SKM-1 (cell line): ENCODE measurements around the gene OR2Z1.
"Not testable (repeated sequence)": the region's sequence is repeated elsewhere in the genome, so short reads cannot be mapped to it uniquely, and the experiment has no call there.

Source experiments
- DNase-seq: peaks from one replicate; lab custom pipeline; 2025; ENCODE audit not compliant: unreplicated experiment; lab: John Stamatoyannopoulos, UW

Gene OR2Z1

DNA sequence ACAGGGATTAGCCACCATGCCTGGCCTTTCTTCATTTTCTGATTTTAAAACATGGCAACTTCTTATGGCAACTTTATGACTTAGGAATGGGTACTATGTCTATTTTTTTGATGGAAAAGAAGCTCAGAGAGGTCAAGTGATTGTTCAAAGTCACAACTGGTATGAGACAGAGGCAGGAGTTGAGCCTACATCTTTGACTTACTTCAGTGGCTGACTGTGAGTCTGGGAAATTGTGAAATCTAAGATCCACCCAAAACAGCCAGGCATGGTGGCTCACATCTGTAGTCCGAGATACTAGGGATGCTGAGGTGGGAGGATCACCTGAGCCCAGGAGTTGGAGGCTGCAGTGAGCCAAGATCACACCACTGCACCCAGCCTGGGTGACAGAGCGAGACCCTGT is 20.5 kb upstream of the OR2Z1 start:
- no peak for DNase-seq

- DNase-seq = no peak
These were observed 19.1 kb upstream of the OR2Z1 start for GRCh38 chr19:8702350-8702749.

- no peak for DNase-seq
These were observed 18.2 kb upstream of the OR2Z1 start for GRCh38 chr19:8703223-8703622.

GRCh38 chr19:8705304-8705703 is 16.1 kb upstream of the OR2Z1 start:
- not testable (repeated sequence) for DNase-seq

- no peak for DNase-seq
These were observed 15.7 kb upstream of the OR2Z1 start for GRCh38 chr19:8705742-8706141.

DNA sequence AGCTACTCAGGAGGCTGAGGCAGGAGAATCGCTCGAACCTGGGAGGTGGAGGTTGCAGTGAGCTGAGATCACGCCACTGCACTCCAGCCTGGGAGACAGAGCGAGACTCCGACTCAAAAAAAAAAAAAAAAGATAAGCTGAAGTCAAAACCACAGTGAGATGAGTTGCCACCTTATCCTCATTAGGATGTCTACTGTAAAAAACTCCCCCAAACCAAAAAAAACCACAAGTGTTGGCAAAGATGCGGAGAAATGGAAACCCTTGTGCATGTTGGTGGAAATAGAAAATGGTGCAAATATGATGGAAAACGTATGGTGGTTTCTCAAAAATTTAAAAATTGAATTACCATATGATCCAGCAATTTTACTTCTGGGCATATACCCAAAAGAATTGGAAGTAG is 11.1 kb upstream of the OR2Z1 start:
- not testable (repeated sequence) for DNase-seq

- no peak for DNase-seq
These were observed 598 bp downstream of the OR2Z1 start for GRCh38 chr19:8722032-8722431.

GRCh38 chr19:8724276-8724675 is 2.8 kb downstream of the OR2Z1 start:
- DNase-seq = no peak

DNA sequence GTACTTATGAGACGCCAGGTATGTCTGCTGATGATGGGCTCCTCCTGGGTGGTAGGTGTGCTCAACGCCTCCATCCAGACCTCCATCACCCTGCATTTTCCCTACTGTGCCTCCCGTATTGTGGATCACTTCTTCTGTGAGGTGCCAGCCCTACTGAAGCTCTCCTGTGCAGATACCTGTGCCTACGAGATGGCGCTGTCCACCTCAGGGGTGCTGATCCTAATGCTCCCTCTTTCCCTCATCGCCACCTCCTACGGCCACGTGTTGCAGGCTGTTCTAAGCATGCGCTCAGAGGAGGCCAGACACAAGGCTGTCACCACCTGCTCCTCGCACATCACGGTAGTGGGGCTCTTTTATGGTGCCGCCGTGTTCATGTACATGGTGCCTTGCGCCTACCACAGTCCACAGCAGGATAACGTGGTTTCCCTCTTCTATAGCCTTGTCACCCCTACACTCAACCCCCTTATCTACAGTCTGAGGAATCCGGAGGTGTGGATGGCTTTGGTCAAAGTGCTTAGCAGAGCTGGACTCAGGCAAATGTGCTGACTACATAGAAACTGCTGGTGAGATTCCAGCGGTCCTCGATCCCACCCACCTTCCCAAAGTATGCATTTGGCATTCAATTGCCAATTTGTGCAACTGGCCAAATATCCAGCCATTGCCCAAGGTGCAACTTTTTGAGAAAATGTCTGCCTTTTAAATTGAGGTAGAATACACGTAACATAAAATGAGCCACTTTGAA is 10.2 kb downstream of the OR2Z1 start:
- DNase-seq = no peak

DNA sequence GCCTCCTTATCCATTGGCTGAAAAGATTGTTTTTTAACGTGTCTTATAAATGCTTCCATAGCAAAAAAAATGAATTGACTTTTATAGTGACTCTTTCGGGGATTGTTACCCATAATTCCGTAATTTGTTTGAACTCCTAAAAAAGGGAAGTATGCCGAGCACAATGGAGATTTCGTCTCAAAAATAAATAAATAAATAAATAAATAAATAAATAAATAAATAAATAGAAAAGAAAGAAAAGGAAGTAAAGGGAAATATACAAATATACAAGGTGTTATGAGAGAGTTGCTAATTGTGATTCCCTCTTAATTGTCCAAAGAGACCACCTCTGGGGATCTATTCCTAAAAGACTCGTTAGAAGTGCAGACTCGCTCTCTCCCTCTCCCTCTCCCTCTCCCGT is 16.9 kb downstream of the OR2Z1 start:
- DNase-seq = no peak

- not testable (repeated sequence) for DNase-seq
These were observed 18.0 kb downstream of the OR2Z1 start for GRCh38 chr19:8739291-8740065.

DNA sequence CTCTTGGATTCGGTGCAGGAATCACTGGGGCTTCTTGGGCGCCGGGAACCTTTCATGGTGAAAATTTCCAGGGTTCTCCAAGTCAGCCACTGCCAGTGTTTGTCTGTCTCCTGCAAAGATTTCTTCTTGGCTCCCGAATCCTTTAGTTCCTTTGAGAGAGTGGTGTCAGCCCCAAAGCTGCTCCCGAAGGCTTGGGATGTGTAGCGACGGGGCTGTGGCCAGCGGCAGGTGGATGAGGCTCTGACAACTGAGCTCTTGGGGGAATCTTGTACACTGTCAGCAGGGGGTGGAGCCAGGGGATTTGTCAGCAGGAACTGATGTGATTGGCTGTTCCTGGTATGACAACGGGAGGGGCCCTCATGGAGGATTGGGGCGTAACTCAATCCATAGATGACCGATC is 45.8 kb downstream of the OR2Z1 start:
- DNase-seq = not testable (repeated sequence)

- DNase-seq = not testable (repeated sequence)
These were observed 47.8 kb downstream of the OR2Z1 start for GRCh38 chr19:8769265-8769664.

DNA sequence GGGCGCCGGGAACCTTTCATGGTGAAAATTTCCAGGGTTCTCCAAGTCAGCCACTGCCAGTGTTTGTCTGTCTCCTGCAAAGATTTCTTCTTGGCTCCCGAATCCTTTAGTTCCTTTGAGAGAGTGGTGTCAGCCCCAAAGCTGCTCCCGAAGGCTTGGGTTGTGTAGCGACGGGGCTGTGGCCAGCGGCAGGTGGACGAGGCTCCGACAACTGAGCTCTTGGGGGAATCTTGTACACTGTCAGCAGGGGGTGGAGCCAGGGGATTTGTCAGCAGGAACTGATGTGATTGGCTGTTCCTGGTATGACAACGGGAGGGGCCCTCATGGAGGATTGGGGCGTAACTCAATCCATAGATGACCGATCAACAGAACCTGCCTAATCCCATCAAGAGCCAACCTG is 52.2 kb downstream of the OR2Z1 start:
- not testable (repeated sequence) for DNase-seq
